ENCODE data around the gene DTX3L.

Gene DTX3L

GRCh38 chr3:122520861-122521260 lies 43.3 kb upstream of the DTX3L start:
- H3K27me3 ChIP-seq (ENCODE audit: insufficient read depth, low read depth, severe bottlenecking) = no peaks in the 10 kb centered on the region
- no peaks in the 10 kb centered on the region for H3K36me3 ChIP-seq
- no peak overlapping the region for H3K27ac ChIP-seq
- DNase-seq = no peak
- TF ChIP-seq, protein P1, sequence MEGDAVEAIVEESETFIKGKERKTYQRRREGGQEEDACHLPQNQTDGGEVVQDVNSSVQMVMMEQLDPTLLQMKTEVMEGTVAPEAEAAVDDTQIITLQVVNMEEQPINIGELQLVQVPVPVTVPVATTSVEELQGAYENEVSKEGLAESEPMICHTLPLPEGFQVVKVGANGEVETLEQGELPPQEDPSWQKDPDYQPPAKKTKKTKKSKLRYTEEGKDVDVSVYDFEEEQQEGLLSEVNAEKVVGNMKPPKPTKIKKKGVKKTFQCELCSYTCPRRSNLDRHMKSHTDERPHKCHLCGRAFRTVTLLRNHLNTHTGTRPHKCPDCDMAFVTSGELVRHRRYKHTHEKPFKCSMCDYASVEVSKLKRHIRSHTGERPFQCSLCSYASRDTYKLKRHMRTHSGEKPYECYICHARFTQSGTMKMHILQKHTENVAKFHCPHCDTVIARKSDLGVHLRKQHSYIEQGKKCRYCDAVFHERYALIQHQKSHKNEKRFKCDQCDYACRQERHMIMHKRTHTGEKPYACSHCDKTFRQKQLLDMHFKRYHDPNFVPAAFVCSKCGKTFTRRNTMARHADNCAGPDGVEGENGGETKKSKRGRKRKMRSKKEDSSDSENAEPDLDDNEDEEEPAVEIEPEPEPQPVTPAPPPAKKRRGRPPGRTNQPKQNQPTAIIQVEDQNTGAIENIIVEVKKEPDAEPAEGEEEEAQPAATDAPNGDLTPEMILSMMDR (IDR thresholded peaks at IDR 0.05; ENCODE audit: low read depth, low read length) = no peak
- no peaks in the 10 kb centered on the region for H3K9me3 ChIP-seq (ENCODE audit: severe bottlenecking)
- H3K4me3 ChIP-seq (ENCODE audit: low read depth, low read length) = no peak overlapping the region

- no peak for DNase-seq
- no peak overlapping the region for H3K27ac ChIP-seq
- no peaks in the 10 kb centered on the region for H3K36me3 ChIP-seq
- TF ChIP-seq, protein P1 (IDR thresholded peaks at IDR 0.05; ENCODE audit: low read depth, low read length) = no peak
- H3K4me3 ChIP-seq (ENCODE audit: low read depth, low read length) = no peak overlapping the region
- H3K27me3 ChIP-seq (ENCODE audit: insufficient read depth, low read depth, severe bottlenecking) = no peaks in the 10 kb centered on the region
- no peaks in the 10 kb centered on the region for H3K9me3 ChIP-seq (ENCODE audit: severe bottlenecking)
These were observed 40.8 kb upstream of the DTX3L start for GRCh38 chr3:122523317-122523716.

- Histone ChIP-seq H3K4me3 (ENCODE audit: low read depth, low read length) (no peak overlapping the region), H3K36me3 (no peaks in the 10 kb centered on the region; the same call in 1 of the 2 replicates), H3K27ac (no peak overlapping the region), H3K9me3 (ENCODE audit: severe bottlenecking) (no peaks in the 10 kb centered on the region), H3K27me3 (ENCODE audit: insufficient read depth, low read depth, severe bottlenecking) (no peaks in the 10 kb centered on the region)
- DNase-seq = no peak
- TF ChIP-seq, protein P1 (IDR thresholded peaks at IDR 0.05; ENCODE audit: low read depth, low read length) = no peak
These were observed 34.0 kb upstream of the DTX3L start for GRCh38 chr3:122530164-122530563.

DNA sequence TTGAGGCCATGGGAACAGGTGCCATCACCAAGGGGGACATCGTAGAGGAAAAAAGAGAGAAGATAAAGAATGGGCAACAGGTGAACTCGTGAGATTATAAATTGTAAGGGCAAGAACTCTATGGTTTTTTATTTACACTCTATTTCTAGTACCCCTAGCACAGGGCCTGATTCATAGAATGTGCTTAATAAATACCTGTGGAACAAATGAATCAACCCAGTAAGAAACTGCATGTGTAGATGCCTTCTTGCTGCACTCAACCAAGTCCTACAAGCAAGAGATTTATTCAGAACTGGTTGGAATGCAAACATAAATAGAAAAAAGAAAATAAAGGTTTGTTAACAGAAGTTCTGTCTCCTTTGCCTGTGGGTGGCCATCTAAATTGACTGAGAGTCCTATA lies 30.7 kb upstream of the DTX3L start:
- H3K36me3 ChIP-seq = no peaks in the 10 kb centered on the region; the same call in 1 of the 2 replicates
- no peaks in the 10 kb centered on the region for H3K27me3 ChIP-seq (ENCODE audit: insufficient read depth, low read depth, severe bottlenecking)
- TF ChIP-seq, protein P1 (IDR thresholded peaks at IDR 0.05; ENCODE audit: low read depth, low read length) = no peak
- DNase-seq = no peak
- H3K4me3 ChIP-seq (ENCODE audit: low read depth, low read length) = no peak overlapping the region
- no peaks in the 10 kb centered on the region for H3K9me3 ChIP-seq (ENCODE audit: severe bottlenecking)
- no peak overlapping the region for H3K27ac ChIP-seq

- DNase-seq = no peak
- H3K36me3 ChIP-seq = no peaks in the 10 kb centered on the region; the same call in 1 of the 2 replicates
- no peaks in the 10 kb centered on the region for H3K9me3 ChIP-seq (ENCODE audit: severe bottlenecking)
- H3K27ac ChIP-seq = no peak overlapping the region
- H3K4me3 ChIP-seq (ENCODE audit: low read depth, low read length) = no peak overlapping the region
- TF ChIP-seq, protein P1 (IDR thresholded peaks at IDR 0.05; ENCODE audit: low read depth, low read length) = no peak
- no peaks in the 10 kb centered on the region for H3K27me3 ChIP-seq (ENCODE audit: insufficient read depth, low read depth, severe bottlenecking)
These were observed 30.2 kb upstream of the DTX3L start for GRCh38 chr3:122533931-122534334.

DNA sequence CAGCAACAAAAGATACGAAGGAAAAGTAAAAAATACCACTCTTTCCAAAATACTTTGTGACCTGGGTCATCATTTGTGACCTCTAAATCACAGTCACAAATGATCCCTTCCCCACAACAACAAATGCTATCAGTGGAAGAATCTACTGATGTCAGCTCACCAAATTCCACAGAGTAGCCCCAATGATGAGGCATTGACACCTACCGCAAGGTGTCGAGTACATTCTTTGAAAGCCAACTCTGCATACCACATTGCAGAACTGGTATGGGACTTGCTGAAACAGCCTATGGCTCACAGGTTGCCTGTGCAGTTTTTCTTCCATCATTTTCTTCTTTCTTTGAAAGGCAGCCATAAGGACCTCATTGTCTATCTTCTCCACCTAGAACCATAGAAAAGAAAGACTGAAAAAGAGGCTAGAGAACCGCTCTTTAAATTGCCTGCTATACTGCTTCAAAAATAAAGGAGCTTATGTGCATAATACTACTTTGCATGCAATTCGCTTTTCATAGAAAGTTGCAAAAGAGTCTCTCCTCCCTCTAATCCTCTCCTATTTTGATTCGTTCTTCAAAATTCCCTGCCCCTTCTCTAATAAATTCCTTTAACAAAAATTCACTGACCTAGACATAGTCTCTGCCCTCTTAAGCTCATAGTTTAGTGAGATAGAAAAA lies 28.0 kb upstream of the DTX3L start:
- H3K4me3 ChIP-seq (ENCODE audit: low read depth, low read length) = no peak overlapping the region
- H3K36me3 ChIP-seq = no peaks in the 10 kb centered on the region; the same call in 1 of the 2 replicates
- no peaks in the 10 kb centered on the region for H3K9me3 ChIP-seq (ENCODE audit: severe bottlenecking)
- no peaks in the 10 kb centered on the region for H3K27me3 ChIP-seq (ENCODE audit: insufficient read depth, low read depth, severe bottlenecking)
- no peak overlapping the region for H3K27ac ChIP-seq
- TF ChIP-seq, protein P1 (IDR thresholded peaks at IDR 0.05; ENCODE audit: low read depth, low read length) = no peak
- no peak for DNase-seq

Data from WERI-Rb-1 (cell line).